Activated CD8-positive, alpha-beta memory T cell treated with anti-CD3 and anti-CD28 coated beads, Interleukin-2, amount 50 U/mL, for 1 hour (primary cell): Measurements from ENCODE around the gene DSCAML1.

Experiments
- DNase-seq: peaks from one replicate; pipeline ENCODE4 v3.0.0-alpha.2; 2020; ENCODE audit errors: extremely low read depth

DSCAML1 gene

DNA sequence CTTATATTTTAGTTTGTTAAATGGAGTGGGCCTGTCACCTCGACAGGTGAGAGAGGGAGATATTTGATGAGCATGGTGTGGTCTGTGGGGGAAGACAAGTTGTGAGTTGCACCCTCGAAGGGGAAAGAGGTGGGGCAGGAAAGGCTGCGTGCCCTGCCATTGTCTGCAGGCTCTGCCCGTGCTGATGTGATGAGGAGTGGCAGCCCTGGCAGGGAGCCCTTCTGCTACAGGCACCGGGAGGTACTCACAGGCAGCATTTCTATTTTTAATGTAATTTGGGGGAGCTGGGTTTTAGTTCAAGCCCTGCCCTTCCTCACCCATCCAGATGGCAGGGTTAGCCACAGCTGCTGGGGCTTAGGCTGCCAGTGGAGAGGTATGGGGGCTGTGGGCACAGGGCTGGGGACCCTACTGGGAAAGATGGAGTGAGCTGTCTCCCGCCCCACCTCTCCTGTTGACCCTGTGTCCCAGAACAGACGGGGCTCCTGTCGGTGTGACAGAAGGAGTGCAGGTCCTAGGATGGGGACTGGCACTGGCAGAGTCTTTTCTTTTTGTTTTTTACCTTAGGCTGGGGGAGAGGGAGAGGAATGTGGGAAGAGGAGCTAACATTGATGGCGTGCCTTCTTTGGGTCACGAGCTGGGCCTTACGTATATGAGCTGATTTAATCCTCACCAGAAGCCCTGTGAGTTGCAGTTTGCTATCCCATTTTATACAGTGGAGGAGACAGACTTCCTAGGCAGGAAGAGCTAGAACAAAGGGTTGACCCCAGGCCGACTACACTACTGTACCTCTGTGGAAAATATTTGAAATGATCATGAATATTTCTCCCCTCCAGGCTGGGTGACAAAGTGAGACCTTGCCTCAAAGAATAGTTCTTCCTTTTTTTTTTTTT, 417.8 kb downstream of the DSCAML1 start:
- no peak for DNase-seq
